Measurements from ENCODE around the gene ANKRD33.
"Not testable (repeated sequence)": the region's sequence is repeated elsewhere in the genome, so short reads cannot be mapped to it uniquely, and the experiment has no call there.

The ANKRD33 gene

GRCh38 chr12:51873251-51873994, 14.5 kb upstream of the ANKRD33 start:
- DNase-seq (ENCODE audit: extremely low read depth in 1 of 2, low read depth in 1 of 2), result no peak

- no peak for DNase-seq (ENCODE audit: extremely low read depth in 1 of 2, low read depth in 1 of 2)
These were observed 13.9 kb upstream of the ANKRD33 start for GRCh38 chr12:51874000-51874399.

- DNase-seq (ENCODE audit: extremely low read depth in 1 of 2, low read depth in 1 of 2), result no peak
These were observed 13.4 kb upstream of the ANKRD33 start for GRCh38 chr12:51874486-51874885.

- DNase-seq (ENCODE audit: extremely low read depth in 1 of 2, low read depth in 1 of 2), result no peak
These were observed 8.8 kb upstream of the ANKRD33 start for GRCh38 chr12:51879102-51879501.

GRCh38 chr12:51883295-51883694, 4.6 kb upstream of the ANKRD33 start:
- no peak for DNase-seq (ENCODE audit: extremely low read depth in 1 of 2, low read depth in 1 of 2)

- no peak for DNase-seq (ENCODE audit: extremely low read depth in 1 of 2, low read depth in 1 of 2)
These were observed 3.8 kb upstream of the ANKRD33 start for GRCh38 chr12:51883998-51884675.

- DNase-seq (ENCODE audit: extremely low read depth in 1 of 2, low read depth in 1 of 2), result no peak
These were observed 3.1 kb upstream of the ANKRD33 start for GRCh38 chr12:51884676-51885229.

- not testable (repeated sequence) for DNase-seq (ENCODE audit: extremely low read depth in 1 of 2, low read depth in 1 of 2)
These were observed 2.4 kb upstream of the ANKRD33 start for GRCh38 chr12:51885294-51886020.

GRCh38 chr12:51886021-51886710, 1.7 kb upstream of the ANKRD33 start:
- peak in 1 of 2 donors; percentile 10 for DNase-seq (ENCODE audit: extremely low read depth in 1 of 2, low read depth in 1 of 2)

- DNase-seq (ENCODE audit: extremely low read depth in 1 of 2, low read depth in 1 of 2), result no peak
These were observed 663 bp downstream of the ANKRD33 start for GRCh38 chr12:51888316-51889215.

GRCh38 chr12:51889216-51890132, 1.6 kb downstream of the ANKRD33 start:
- DNase-seq (ENCODE audit: extremely low read depth in 1 of 2, low read depth in 1 of 2), result no peak

- DNase-seq (ENCODE audit: extremely low read depth in 1 of 2, low read depth in 1 of 2), result no peak
These were observed 2.2 kb downstream of the ANKRD33 start for GRCh38 chr12:51890133-51890464.

- no peak for DNase-seq (ENCODE audit: extremely low read depth in 1 of 2, low read depth in 1 of 2)
These were observed 2.7 kb downstream of the ANKRD33 start for GRCh38 chr12:51890511-51891171.

GRCh38 chr12:51891843-51892242, 3.9 kb downstream of the ANKRD33 start:
- no peak for DNase-seq (ENCODE audit: extremely low read depth in 1 of 2, low read depth in 1 of 2)

GRCh38 chr12:51893786-51894185, 5.9 kb downstream of the ANKRD33 start:
- no peak for DNase-seq (ENCODE audit: extremely low read depth in 1 of 2, low read depth in 1 of 2)

GRCh38 chr12:51895378-51896135, 7.7 kb downstream of the ANKRD33 start:
- DNase-seq (ENCODE audit: extremely low read depth in 1 of 2, low read depth in 1 of 2), result no peak

GRCh38 chr12:51896236-51896635, 8.3 kb downstream of the ANKRD33 start:
- no peak for DNase-seq (ENCODE audit: extremely low read depth in 1 of 2, low read depth in 1 of 2)

- DNase-seq (ENCODE audit: extremely low read depth in 1 of 2, low read depth in 1 of 2), result no peak
These were observed 9.3 kb downstream of the ANKRD33 start for GRCh38 chr12:51897181-51897580.
